ES-I3 (cell line): ENCODE data around the gene SRGAP1.
"Not testable (repeated sequence)": the region's sequence is repeated elsewhere in the genome, so short reads cannot be mapped to it uniquely, and the experiment has no call there.

Experiments
- H3K36me3 ChIP-seq: 2 replicates; pipeline ENCODE4 v1.6.1; 2013; ENCODE audit warnings: mild to moderate bottlenecking, low read length, control low read depth, moderate library complexity; ENCODE audit not compliant: insufficient read depth
- H3K4me1 ChIP-seq: 2 replicates; pipeline ENCODE4 v1.6.1; 2013; ENCODE audit warnings: mild to moderate bottlenecking, control low read depth, low read length; ENCODE audit not compliant: insufficient read depth
- H3K9ac ChIP-seq: 2 replicates; pipeline ENCODE4 v1.6.1; 2013; ENCODE audit warnings: low read depth, mild to moderate bottlenecking, low read length, moderate library complexity
- H3K9me3 ChIP-seq: 2 replicates; pipeline ENCODE4 v1.6.1; 2013; ENCODE audit warnings: mild to moderate bottlenecking, low read length, moderate library complexity; ENCODE audit not compliant: control insufficient read depth, insufficient read depth

SRGAP1 gene

DNA sequence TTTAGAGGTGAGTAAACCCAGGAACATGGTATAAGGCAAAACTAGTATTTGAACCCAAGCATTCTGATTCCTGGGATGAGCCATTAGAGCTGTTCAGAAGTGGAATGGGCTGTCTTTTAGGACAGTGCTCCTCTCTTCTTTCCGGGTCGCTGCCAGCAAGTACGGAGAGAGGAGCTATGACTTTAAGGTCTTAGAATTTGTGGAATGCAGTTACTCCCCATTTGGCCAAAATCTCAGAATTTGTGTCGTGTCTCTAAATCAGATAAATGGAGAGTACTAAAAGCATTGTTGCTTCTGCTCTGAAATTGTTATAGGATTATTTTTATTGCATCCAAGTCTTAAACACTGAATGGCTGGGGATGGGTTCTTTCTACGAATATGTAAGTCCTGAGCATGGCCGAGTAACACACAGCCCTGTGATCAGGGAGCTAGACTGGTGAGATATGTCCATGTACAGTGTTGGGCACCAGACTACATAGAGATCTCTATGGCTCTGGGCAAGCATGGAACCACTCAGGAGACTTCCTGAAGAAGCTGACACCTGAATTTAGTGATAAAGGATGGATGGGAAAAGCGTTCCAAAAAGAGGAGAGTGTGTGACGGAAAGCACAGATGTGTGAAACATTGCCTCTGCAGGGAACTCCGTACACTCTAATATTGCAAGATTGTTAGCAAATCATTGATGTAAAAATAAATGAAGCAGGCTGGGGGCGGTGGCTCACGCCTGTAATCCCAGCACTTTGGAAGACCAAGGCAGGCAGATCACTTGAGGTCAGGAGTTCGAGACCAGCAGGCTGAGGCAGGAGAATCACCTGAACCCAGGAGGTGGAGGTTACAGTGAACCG, 184.7 kb downstream of the SRGAP1 start:
- Histone ChIP-seq H3K4me1 (no peaks in the 10 kb centered on the region), H3K9ac (no peak overlapping the region), H3K36me3 (no peaks in the 10 kb centered on the region), H3K9me3 (no peaks in the 10 kb centered on the region)

DNA sequence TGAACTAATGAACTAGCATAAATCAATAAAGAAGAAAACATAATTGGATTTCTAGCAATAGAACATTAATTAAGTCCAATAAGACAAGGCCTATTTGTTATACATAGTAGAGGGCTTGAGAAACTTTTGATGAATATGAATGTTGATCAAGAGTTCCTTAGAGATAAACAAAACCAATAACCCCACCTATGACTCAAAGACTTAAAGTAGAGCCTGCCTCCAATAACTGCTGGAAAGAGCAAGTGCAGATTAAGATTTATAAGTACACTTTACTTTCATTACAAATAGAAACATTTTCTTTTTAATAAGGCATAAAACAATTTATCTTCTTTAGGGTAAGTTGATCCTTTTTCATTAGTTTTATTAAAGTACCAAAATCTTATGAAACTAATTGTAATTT, 185.7 kb downstream of the SRGAP1 start:
- Histone ChIP-seq H3K9ac (no peak overlapping the region), H3K9me3 (no peaks in the 10 kb centered on the region), H3K36me3 (no peaks in the 10 kb centered on the region), H3K4me1 (no peaks in the 10 kb centered on the region)

- H3K9me3 ChIP-seq, H3K36me3 ChIP-seq, H3K4me1 ChIP-seq, H3K9ac ChIP-seq: not testable (repeated sequence)
Observed at GRCh38 chr12:64034056-64034455, 189.6 kb downstream of the SRGAP1 start.

DNA sequence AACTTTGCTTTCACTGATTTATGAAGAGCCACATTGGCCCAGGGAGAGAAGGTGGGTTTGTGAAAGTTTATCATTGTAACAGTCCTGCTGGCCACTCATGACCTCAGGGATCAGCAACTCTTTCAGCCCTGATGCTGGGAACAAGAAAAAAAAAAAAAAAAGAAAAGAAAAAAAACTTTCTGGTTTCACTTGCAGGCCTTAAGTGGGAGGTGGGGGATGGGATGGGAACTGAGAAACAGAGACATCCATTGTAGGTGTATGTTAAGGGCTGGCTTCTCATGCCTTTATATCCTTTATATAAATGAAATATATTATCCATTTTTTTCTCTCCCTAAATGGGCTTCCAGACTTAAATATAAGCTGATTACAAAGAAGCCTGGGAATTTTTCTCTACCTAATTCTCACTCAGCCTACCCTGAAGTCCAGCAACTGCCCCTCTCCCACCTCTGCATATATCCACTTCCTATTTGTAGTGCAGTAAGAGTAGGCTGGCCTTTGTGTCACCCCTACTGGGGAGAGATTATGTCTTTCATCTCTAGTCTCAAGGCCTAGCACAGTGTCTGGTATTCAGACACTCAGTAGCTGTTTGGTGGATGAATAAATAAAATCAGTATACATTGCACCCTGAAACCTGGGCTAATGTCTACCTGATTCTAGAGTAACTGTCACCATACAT, 190.5 kb downstream of the SRGAP1 start:
- Histone ChIP-seq H3K36me3 (no peaks in the 10 kb centered on the region), H3K4me1 (peaks cover 16% of the 10 kb centered on the region), H3K9ac (no peak overlapping the region), H3K9me3 (no peaks in the 10 kb centered on the region)

DNA sequence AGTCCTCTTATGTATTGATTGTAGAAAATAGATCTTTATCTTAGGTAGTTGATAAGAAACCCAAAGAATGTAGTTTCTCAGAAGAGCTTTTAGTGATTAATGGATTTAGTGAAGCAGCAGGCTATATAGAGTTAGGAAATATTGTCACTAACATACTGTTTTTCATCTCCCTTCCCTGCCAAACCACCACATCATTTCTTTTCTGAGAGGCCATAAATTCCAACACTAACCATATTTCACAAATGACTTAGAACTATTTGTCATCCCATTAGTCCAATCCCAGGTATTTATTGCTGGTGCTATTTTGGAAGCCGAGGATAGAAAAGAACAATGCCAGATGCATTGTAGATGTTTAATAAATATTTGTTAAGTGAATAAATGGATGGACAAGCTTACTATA, 191.9 kb downstream of the SRGAP1 start:
- no peak overlapping the region for H3K9ac ChIP-seq
- no peaks in the 10 kb centered on the region for H3K36me3 ChIP-seq
- H3K9me3 ChIP-seq = no peaks in the 10 kb centered on the region
- peaks cover 16% of the 10 kb centered on the region for H3K4me1 ChIP-seq

DNA sequence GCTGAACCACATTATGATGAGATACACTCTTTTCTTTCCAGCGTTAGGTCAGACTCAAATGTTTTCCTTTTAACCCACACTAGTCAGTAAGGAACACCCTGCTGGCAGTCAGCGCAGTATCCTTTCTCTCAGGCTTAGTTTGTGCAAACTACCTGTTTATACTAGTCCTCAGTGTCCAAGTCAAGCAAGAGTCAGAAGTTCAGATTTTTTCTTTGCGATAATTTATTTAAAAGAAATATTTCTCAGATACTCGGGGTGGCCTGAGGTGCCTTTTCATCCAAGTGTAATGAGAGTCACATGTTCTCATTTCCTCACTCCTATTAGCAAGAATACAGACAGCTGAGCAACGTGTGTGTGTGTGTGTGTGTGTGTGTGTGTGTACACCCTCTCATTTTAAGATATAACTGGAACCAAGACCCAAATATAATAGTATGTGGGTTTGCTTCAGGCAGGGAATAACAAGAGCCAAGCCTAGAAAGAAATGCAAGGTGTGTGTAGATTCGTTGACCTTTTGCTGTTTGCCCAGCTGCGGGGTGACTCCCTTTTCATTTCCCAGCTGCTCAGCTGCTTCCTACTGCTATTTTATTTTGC, 194.9 kb downstream of the SRGAP1 start:
- Histone ChIP-seq H3K9ac (no peak overlapping the region), H3K4me1 (peaks cover 16% of the 10 kb centered on the region), H3K9me3 (no peaks in the 10 kb centered on the region), H3K36me3 (no peaks in the 10 kb centered on the region)

GRCh38 chr12:64042911-64043310, 198.4 kb downstream of the SRGAP1 start:
- Histone ChIP-seq H3K9ac (no peak overlapping the region), H3K9me3 (no peaks in the 10 kb centered on the region), H3K4me1 (peaks cover 16% of the 10 kb centered on the region), H3K36me3 (no peaks in the 10 kb centered on the region)

DNA sequence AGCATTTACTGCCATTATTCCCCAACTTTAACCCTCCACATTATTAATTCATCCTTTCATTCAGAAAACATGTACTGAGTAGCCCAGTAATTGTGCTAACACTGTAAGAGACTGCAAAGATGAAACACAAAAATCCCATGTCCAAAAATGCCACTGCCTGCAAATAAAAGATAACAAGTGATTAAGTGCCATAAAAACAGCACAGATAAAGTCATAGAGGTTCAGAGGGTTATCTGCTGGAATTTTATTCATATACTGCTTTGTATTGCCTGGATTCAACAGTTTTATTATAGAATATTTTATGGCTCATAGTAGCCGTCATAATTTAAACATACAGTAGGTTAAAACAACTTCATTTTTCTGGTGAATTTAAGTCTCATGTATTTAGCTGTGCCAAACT, 199.7 kb downstream of the SRGAP1 start:
- Histone ChIP-seq H3K36me3 (no peaks in the 10 kb centered on the region), H3K4me1 (peaks cover 7% of the 10 kb centered on the region)

GRCh38 chr12:64051057-64051456, 206.6 kb downstream of the SRGAP1 start:
- Histone ChIP-seq H3K9ac (no peak overlapping the region), H3K9me3 (no peaks in the 10 kb centered on the region), H3K4me1 (no peaks in the 10 kb centered on the region), H3K36me3 (no peaks in the 10 kb centered on the region)

More for the DNA sequence above, 199.7 kb downstream of the SRGAP1 start:
- Histone ChIP-seq H3K9me3 (no peaks in the 10 kb centered on the region), H3K9ac (no peak overlapping the region)

GRCh38 chr12:64053117-64053516, 208.6 kb downstream of the SRGAP1 start:
- no peaks in the 10 kb centered on the region for H3K9me3 ChIP-seq
- H3K9ac ChIP-seq = no peak overlapping the region
- H3K36me3 ChIP-seq = no peaks in the 10 kb centered on the region
- H3K4me1 ChIP-seq = no peaks in the 10 kb centered on the region

DNA sequence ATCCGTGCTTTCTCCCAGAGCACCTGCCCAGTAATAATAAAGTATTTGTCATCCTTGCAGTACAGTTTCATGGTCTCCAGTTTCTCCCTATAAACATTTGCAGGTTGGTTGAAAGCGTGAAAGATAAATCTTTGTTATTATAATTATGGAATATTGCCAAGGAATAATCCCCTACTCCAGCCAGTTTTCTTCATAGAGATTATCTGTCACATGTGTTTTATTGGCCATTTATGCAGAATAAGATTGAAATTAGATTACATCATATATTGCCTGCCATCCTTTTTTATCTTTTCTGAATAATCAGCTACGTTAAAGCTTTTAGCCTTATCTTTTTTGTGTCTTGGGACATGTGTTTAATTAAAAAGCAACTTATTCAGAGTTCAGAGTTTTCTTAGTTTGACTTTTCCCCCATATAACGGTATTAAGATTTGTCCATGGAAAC, 209.6 kb downstream of the SRGAP1 start:
- Histone ChIP-seq H3K36me3 (no peaks in the 10 kb centered on the region), H3K9me3 (no peaks in the 10 kb centered on the region), H3K9ac (no peak overlapping the region), H3K4me1 (no peaks in the 10 kb centered on the region)

GRCh38 chr12:64056741-64057140, 212.2 kb downstream of the SRGAP1 start:
- Histone ChIP-seq H3K9me3 (no peaks in the 10 kb centered on the region), H3K4me1 (no peaks in the 10 kb centered on the region), H3K9ac (no peak overlapping the region), H3K36me3 (no peaks in the 10 kb centered on the region)

- Histone ChIP-seq H3K9ac (no peak overlapping the region), H3K36me3 (no peaks in the 10 kb centered on the region), H3K4me1 (no peaks in the 10 kb centered on the region), H3K9me3 (no peaks in the 10 kb centered on the region)
Observed at GRCh38 chr12:64057706-64058105, 213.2 kb downstream of the SRGAP1 start.

DNA sequence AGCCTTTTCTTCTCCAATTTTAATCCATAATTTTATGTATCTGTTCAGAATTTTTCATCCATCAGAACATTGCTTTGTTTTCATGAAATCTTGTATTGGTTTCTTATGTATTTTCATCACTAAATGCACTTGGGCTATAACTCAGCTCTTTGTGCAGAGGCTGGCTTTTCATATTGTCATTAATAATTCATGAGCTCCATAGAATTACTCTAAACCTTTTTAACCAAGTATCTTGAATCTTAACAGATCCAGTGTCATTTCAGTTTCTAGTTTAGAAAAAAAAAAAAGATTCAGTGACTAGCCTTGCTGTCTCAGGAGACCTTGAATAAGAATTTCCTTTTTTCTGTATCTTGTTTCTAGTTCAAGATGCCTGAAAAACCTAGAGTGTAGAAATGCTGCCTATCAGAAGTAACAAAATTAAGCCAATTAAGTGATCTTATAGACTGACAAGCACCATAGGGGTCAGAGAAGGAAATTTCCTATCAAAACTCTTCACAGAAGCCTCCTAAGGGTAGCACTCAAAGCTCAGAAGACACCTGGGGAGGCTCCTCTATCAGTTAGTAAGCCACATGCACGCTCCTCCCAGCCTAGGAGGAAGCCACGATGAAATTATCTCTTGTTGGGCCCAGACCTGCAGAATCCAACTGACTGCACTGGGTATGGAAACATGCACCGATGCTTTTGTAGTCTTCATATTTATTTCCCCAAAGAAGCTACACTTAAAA, 214.2 kb downstream of the SRGAP1 start:
- Histone ChIP-seq H3K9ac (no peak overlapping the region), H3K36me3 (no peaks in the 10 kb centered on the region), H3K9me3 (no peaks in the 10 kb centered on the region), H3K4me1 (no peaks in the 10 kb centered on the region)
